GM18505 (cell line): Measurements from ENCODE around the gene RET.

Experiments used
- ATAC-seq: cut with Tn5 transposase; IDR thresholded peaks from one replicate; pipeline ENCODE4 v1.9.1; 2021; ENCODE audit not compliant: unreplicated experiment
- POLR2A ChIP-seq: IDR thresholded peaks from 4 replicates; pipeline ENCODE4 v1.6.1; 2011; ENCODE audit warnings: borderline replicate concordance; ENCODE audit not compliant: insufficient read depth, insufficient read length; ENCODE audit errors: extremely low read depth

The RET gene

DNA sequence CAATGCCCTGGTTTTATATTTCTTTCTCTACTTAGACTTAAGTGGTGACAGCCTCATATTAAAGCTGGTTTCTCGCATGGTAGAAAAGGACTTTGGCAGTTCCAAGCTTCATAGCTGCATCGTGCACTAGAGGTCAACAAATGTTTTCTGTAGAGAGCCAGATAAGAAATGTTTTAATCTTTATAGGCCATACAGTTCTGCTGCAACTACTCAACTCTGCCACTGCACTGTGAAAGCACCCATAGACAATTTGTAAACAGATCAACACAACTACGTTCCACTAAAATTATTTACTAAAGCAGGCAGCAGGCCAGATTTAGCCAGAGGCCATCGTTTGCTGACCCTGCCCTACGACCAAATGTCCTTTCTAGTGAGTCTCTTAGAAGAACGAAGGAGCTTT lies 98.1 kb downstream of the RET start:
- ATAC-seq: no peak
- TF ChIP-seq POLR2A: no peak

DNA sequence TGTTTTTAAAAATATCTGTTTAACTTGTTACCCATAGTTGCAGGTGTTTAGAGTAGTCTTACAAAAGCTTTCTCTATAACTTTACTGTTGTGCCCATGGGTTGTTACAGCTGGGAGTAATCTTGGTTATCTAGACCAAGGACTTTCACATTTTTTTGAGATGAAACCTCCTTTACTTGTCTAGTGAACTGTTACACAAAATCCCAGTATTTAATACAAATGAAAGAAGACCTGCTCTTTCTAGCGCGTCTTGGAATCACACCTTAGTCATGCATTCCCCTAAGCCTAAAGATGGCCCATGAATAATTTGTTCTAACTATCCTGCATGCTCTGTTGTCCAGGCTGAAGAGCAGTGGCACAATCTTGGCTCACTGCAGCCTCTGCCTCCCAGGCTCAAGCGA lies 99.4 kb downstream of the RET start:
- ATAC-seq: no peak
- no peak for TF ChIP-seq POLR2A

DNA sequence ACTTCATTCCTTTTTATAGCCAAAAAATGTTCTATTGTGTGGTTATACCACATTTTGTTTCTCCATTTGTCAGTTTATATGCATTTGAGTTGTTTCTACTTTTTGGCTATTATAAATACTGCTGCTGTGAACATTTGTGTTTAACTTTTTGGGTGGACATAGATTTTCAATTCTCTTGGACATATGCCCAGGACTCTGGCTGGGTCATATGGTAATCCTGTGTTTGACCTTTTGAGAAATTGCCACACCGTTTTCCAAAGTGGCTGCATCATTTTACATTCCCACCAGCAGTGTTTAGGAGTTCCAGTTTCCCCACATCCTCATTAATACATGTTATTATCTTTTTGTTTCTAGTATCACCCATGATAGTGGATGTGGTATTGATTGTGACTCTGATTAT lies 100.7 kb downstream of the RET start:
- no peak for ATAC-seq
- TF ChIP-seq POLR2A: no peak
